Lung (tissue), 12 donors: ENCODE results near the gene MTA3. TPM values are rescaled to one million over a fixed set of nuclear protein-coding genes. Genes with fewer than 3 reads are reported as not detected.

Experiments used
- ATAC-seq: fragments of 200-7000 bp; cut with Tn5 transposase; one replicate; pipeline ENCODE4 v1.9.1; 2020; ENCODE audit warnings: moderate number of reproducible peaks; ENCODE audit not compliant: insufficient read depth, low FRiP score
- DNase-seq, 3 donors: peaks; one replicate each; pipeline ENCODE4 v3.0.0-alpha.2; 2013 to 2017
- H3K27ac ChIP-seq, 2 donors: one replicate each; pipeline ENCODE4 v1.5.1; 2013; ENCODE audit warnings: mild to moderate bottlenecking in 2 of 2, moderate library complexity in 2 of 2, control low read depth in 1 of 2, inconsistent platforms in 1 of 2, low read depth in 1 of 2, low read length in 1 of 2
- H3K27me3 ChIP-seq, 3 donors: one replicate each; pipeline ENCODE4 v1.5.1; 2013; ENCODE audit warnings: low read length in 2 of 3; ENCODE audit not compliant: control insufficient read depth in 3 of 3, insufficient read depth in 3 of 3
- H3K36me3 ChIP-seq, 4 donors: one replicate each; pipeline ENCODE4 v1.5.1; 2013; ENCODE audit warnings: low read length in 4 of 4, mild to moderate bottlenecking in 1 of 4, moderate library complexity in 1 of 4; ENCODE audit not compliant: control insufficient read depth in 4 of 4, insufficient read depth in 4 of 4
- H3K4me1 ChIP-seq, 5 donors: one replicate each; pipeline ENCODE4 v1.5.1; 2013; ENCODE audit warnings: low read length in 5 of 5, mild to moderate bottlenecking in 2 of 5, moderate library complexity in 1 of 5; ENCODE audit not compliant: control insufficient read depth in 5 of 5, insufficient read depth in 5 of 5
- H3K4me3 ChIP-seq: one replicate; pipeline ENCODE4 v1.5.1; 2013; ENCODE audit warnings: mild to moderate bottlenecking, control low read depth, moderate library complexity
- H3K9ac ChIP-seq, 2 donors: one replicate each; pipeline ENCODE4 v1.5.1; 2013; ENCODE audit warnings: low read length in 2 of 2, control low read depth in 1 of 2; ENCODE audit not compliant: insufficient read depth in 1 of 2
- H3K9me3 ChIP-seq, 4 donors: one replicate each; pipeline ENCODE4 v1.5.1; 2013; ENCODE audit warnings: low read length in 3 of 4, mild to moderate bottlenecking in 1 of 4, moderate library complexity in 1 of 4; ENCODE audit not compliant: control insufficient read depth in 4 of 4, insufficient read depth in 3 of 4
- CTCF ChIP-seq: IDR thresholded peaks from 2 replicates; pipeline ENCODE4 v1.5.1; 2012; ENCODE audit warnings: mild to moderate bottlenecking; ENCODE audit errors: control extremely low read depth, extremely low read depth
- whole genome bisulfite sequencing, 2 donors: extraction: QIAGEN DNeasy Blood & Tissue Kit; methylation state at CpG; one replicate each; pipeline ENCODE4 v1.1.7; 2013; 5-methylcytosine and 5-hydroxymethylcytosine counted together
- polyA plus RNA-seq, 2 donors: library from polyadenylated mRNA; stranded (reverse); fragments of 200-250 nt; gene quantifications; one replicate each; pipeline ENCODE4 v1.2.1, GENCODE V29; 2013
- total RNA-seq, 2 donors: library from RNA; depleted of rRNA in 1 of 2; stranded (reverse); fragments of >200 nt in 1 of 2; gene quantifications; one replicate each; pipeline ENCODE4 v1.2.1, GENCODE V29; 2014 to 2021
- donor health status: control.
- donor health status: control.
- donor health status: Bipolar disorder and iron deficiency.
- donor health status: healthy.
- donor health status: DM: yes; HTN: yes; CAD: no.

MTA3 gene
- total and polyA plus RNA-seq, 4 donors = 9.2 to 65.8 (median 24.4) TPM

DNA sequence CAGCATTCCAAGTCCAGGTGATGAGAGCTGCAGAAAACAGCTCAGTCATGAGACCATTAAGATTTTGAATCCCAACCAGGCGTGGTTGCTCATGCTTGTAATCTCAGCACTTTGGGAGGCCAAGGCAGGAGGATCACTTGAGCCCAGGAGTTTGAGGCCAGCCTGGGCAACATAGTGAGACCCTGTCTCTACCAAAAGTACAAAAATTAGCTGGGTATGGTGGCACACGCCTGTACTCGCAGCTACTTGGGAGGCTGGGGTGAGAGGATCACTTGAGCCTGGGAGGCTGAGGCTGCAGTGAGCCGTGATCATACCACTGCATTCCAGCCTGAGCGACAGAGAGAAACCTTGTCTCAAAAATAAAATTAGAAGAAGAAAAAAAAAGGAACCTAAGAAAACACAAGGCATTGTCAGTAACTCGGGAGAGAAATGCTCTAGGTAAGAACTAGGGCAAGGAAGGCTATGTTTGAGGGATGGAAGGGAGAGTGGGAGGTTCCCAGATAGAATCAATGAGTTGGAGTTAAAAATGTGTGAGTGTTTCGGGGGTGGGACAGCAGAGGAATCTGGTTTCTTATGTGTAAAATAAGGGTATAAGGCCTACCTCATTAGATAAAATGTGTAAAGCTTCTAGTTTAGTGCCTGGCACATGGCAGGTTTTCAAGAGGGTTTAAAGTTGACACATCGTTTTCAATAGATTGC is 23.3 kb upstream of the MTA3 start:
- H3K9ac ChIP-seq = no peak overlapping the region
- no peak for DNase-seq
- H3K27ac ChIP-seq = no peak overlapping the region
- 90 to 91% methylated on average over 8 of the region's 8 CpGs for WGBS, 2 donors
- TF ChIP-seq CTCF = no peak
- ATAC-seq = no peak
- no peaks in the 10 kb centered on the region for H3K27me3 ChIP-seq
- H3K36me3 ChIP-seq = no peaks in the 10 kb centered on the region
- no peak overlapping the region for H3K4me3 ChIP-seq
- H3K9me3 ChIP-seq = no peaks in the 10 kb centered on the region
- H3K4me1 ChIP-seq = no peaks in the 10 kb centered on the region

DNA sequence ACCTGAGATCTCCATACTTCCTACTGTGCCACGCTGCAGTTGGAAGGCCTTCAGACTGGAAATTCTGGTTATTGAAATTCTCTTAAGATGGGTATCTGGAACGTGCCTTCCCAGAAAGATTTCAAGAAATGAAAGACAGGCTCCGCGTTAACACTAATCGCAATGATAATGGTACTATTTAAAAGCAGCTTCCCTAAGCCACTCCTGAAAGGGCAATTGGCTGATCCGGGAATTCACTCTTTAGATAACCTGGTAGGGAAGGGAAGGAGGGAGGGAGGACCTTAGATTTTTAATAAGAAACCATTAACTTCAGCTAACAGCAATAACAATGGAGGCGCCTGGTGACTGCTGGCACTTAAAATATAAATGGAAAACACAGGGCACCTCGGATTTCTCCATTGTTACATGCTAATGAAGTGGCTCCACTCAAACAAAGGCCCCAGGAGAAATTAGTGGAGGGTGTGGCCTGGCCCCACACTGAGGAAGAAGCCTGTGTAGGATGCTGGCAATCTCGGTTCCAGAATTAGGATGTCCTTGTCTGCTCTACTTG is 22.5 kb upstream of the MTA3 start:
- Histone ChIP-seq H3K36me3 (no peaks in the 10 kb centered on the region), H3K27ac (no peak overlapping the region), H3K27me3 (no peaks in the 10 kb centered on the region), H3K4me1 (no peaks in the 10 kb centered on the region), H3K9ac (no peak overlapping the region), H3K9me3 (no peaks in the 10 kb centered on the region), H3K4me3 (no peak overlapping the region)
- peak in 2 of 3 donors; percentile 31 to 51 for DNase-seq
- TF ChIP-seq CTCF = no peak
- no peak for ATAC-seq
- WGBS, 2 donors = 70 to 86% methylated on average over 9 of the region's 9 CpGs

GRCh38 chr2:42547014-42547413 is 21.4 kb upstream of the MTA3 start:
- TF ChIP-seq CTCF = no peak
- Histone ChIP-seq H3K27ac (no peak overlapping the region), H3K4me3 (no peak overlapping the region), H3K36me3 (no peaks in the 10 kb centered on the region), H3K9ac (no peak overlapping the region), H3K4me1 (no peaks in the 10 kb centered on the region), H3K27me3 (no peaks in the 10 kb centered on the region), H3K9me3 (no peaks in the 10 kb centered on the region)
- ATAC-seq = no peak
- WGBS, 2 donors = 30 to 50% methylated on average over 9 of the region's 9 CpGs
- DNase-seq = no peak
